ENCODE measurements around the gene FURIN.
"Not testable (repeated sequence)": the region's sequence is repeated elsewhere in the genome, so short reads cannot be mapped to it uniquely, and the experiment has no call there.

Gene FURIN

GRCh38 chr15:90903733-90904536 lies 35.5 kb downstream of the FURIN start:
- DNase-seq = no peak

- no peak for DNase-seq
These were observed 36.4 kb downstream of the FURIN start for GRCh38 chr15:90904746-90905145.

DNA sequence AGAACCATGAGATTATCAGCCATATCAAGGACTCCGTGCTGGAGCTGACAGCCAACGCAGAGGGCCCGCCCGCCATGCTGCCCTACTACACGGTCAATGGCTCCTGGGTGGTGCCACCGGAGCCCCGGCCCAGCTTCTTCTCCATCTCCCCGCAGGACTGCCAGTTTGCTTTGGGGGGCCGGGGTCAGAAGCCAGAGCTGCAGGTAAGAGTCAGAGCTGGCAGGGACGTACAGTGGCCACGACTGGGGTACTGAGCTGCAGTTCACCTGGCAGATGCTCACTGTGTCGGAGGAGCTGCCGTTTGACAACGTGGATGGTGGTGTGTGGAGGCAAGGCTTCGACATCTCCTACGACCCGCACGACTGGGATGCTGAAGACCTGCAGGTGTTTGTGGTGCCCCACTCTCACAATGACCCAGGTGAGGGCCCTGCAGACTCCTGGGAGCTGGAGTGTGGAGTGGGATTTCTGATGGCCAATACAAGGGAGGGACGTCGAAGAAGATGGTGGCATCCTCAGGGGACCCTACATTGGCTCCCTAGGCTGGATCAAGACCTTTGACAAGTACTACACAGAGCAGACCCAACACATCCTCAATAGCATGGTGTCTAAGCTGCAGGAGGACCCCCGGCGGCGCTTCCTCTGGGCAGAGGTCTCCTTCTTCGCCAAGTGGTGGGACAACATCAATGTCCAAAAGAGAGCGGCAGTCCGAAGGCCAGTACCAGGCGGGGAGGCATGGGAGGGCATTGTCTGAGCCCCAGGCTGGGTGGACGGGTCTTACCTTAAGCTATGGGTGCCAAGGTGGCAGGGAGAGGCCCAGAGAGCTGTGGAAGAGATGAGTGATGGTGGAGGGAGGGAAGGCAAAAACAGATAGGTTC lies 37.2 kb downstream of the FURIN start:
- DNase-seq = no peak

DNA sequence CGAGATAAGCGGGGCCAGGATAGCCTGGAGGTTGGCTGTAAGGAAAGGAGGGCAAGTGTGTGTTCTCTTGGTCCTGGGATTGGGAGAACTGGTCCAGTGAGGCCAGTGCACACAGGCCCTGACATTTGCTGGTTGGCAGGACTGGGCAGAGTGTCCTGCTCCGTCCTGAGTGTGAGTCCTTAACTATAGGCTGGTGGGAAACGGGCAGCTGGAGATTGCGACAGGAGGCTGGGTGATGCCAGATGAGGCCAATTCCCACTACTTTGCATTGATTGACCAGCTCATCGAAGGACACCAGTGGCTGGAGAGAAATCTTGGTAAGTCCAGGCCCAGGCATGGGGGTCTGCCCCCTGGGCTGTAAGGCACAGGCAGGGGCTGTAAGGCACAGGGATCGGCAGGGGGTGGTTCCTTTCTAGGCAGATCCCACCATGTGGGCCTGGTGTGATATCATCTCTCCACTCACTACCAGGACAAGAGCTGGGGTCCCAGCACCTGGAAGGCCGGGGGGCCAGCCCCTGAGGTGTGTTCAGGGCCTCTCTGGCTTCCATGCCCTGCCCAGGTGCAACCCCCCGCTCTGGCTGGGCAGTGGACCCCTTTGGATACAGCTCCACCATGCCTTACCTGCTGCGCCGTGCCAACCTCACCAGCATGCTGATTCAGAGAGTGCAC lies 37.9 kb downstream of the FURIN start:
- no peak for DNase-seq

DNA sequence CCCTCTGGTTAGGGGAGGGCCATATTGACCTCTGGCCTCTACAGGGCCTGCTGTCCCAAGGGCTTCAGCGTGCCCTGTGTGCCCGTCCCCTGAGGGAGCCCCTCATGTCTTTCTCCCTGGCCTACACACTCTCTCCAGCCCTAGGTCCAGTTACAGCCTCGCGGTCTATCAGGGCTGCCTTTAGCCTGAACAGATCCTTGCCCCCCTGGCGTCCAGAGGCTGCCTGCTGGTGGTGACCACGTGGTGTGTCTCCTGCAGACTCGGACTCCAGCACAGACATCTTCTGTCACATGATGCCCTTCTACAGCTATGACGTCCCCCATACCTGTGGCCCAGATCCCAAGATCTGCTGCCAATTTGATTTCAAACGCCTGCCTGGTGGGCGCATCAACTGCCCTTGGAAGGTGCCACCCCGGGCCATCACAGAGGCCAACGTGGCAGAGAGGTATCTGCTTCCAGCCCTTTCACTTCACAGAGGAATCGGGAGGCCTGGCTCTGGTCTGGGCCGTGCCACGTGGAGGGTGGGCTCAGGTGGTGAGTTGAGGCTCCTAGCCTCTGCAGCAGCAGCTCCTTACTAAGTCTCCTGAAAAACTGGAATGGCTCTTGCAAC lies 38.8 kb downstream of the FURIN start:
- DNase-seq = no peak

GRCh38 chr15:90907838-90908507 lies 39.6 kb downstream of the FURIN start:
- DNase-seq = no peak

DNA sequence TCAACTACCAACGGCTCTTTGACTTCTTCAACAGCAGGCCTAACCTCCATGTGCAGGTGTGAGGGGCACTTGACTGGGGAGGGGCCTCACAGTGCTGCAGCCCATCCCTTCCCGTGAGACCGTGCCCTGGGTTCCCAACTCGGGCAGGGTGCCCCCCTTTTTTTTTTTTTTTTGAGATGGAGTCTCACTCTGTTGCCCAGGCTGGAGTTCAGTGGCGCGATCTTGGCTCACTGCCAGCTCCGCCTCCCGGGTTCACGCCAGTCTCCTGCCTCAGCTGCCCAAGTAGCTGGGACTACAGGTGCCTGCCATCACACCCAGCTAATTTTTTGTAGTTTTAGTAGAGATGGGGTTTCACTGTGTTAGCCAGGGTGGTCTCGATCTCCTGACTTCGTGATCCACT lies 41.1 kb downstream of the FURIN start:
- not testable (repeated sequence) for DNase-seq

DNA sequence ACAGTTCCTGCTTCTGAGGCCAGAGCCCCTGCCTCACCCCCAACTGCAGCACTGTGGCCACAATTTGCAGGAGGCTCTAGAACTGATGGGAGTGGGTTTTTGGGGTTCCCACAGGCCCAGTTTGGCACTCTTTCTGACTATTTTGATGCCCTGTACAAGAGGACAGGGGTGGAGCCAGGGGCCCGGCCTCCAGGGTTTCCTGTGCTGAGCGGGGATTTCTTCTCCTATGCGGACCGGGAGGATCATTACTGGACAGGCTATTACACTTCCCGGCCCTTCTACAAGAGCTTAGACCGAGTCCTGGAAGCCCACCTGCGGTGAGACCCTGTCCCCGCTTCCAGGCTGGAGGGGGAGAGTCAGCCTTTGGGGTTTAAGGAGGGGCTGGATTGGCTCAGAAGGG lies 41.6 kb downstream of the FURIN start:
- DNase-seq = no peak

GRCh38 chr15:90910441-90911301 lies 42.3 kb downstream of the FURIN start:
- DNase-seq = no peak

GRCh38 chr15:90911302-90911623 lies 42.9 kb downstream of the FURIN start:
- DNase-seq = no peak

- no peak for DNase-seq
These were observed 43.8 kb downstream of the FURIN start for GRCh38 chr15:90911906-90912769.

GRCh38 chr15:90912770-90913075 lies 44.3 kb downstream of the FURIN start:
- no peak for DNase-seq

DNA sequence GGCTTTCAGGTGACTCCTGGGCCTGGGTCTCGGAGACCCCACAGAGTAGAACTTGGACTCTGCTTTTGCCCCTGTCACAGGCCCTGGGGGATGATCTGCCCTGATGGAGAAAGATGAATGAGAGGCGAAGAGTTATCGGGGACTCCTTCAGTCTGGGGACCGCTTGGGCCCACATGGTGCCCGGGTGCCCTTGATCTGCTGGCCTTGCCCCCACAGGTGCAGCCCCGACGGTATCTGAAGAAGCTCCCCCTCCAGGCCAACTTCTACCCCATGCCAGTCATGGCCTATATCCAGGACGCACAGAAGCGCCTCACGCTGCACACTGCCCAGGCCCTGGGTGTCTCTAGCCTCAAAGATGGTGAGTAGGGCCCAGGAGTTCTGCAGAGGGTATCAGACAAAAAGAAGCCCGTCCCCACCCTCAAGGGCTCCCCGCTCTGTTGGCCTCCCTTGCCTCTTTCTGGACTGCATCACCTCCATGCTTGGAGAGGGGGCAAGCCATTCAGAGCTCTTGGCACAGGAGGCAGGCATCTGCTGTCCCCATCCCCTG lies 45.1 kb downstream of the FURIN start:
- DNase-seq = no peak

DNA sequence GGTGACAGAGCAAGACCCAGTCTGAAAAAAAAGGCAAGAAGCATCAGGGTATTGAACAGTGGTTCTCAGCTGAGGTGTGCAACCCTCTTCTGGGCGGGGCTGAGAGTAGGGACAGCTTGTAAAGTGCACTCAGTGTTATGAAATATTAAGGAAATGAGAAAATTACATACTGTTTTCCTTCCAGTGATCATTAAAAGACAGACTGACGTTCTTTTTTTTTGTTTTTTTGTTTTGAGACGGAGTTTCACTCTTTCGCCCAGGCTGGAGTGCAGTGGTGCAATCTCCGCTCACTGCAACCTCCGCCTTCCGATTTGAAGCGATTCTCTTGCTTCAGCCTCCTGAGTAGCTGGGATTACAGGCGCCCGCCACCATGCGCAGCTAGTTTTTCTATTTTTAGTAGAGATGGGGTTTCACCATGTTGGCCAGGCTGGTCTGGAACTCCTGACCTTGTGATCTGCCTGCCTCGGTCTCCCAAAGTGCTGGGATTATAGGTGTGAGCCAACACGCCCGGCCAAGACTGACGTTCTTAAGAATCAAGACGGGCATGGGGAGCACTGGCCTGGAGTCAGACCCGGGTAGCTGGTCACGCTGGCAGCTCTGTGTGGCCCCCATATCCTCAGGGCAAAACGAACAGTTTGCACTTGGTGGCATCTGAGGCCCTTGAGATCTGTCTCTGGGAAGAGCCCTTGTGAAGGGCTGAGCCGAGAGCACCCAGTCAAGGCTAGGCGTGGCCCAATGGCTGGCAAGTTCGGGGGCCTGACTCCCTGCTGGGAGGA lies 46.1 kb downstream of the FURIN start:
- DNase-seq = no peak

GRCh38 chr15:90915216-90915807 lies 46.9 kb downstream of the FURIN start:
- no peak for DNase-seq

- DNase-seq = no peak
These were observed 47.5 kb downstream of the FURIN start for GRCh38 chr15:90915808-90916440.

- DNase-seq = no peak
These were observed 48.1 kb downstream of the FURIN start for GRCh38 chr15:90916461-90916860.

DNA sequence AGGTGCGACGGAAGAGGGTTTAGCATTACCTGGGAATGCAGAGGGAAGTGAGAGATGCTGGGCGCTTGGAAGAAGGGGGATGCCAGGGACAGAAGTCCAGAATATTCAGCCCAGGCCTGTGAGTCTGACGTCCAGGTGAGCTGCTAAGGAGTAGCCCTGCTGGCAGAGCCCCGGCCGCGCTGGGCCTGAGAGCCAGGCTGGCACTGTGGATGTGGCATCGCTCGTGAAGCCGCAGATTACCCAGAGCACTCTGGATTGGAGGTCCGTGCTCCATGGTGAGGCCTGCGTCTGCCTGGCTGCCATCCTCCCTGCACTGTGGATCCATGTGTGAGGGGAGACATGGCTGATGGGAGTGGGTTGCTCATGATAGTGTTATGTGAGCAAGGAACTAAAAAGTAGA lies 49.2 kb downstream of the FURIN start:
- no peak for DNase-seq
